H1 (cell line): ENCODE results near the gene DDX49. TPM values are rescaled to one million over a fixed set of nuclear protein-coding genes. Genes with fewer than 3 reads are reported as not detected.
A peak's percentile ranks its signal among the peaks of the same experiment; 100 is the strongest.

ENCODE experiments used
- CTCF ChIA-PET: fragments of 300-600 bp; sonication (Branson Sonifier 250); formaldehyde crosslinking; loops from one replicate; lab custom pipeline; 2021; ENCODE audit not compliant: partially characterized antibody; lab: Charles Lee
- POLR2A ChIA-PET: fragments of 300-600 bp; sonication (Branson Sonifier 250); formaldehyde crosslinking; loops from one replicate; lab custom pipeline; 2021; ENCODE audit warnings: inconsistent platforms; ENCODE audit not compliant: partially characterized antibody; lab: Charles Lee
- DNase-seq, 2 experiments: peaks; one replicate each; pipeline versions ENCODE4 v3.0.0 to v3.0.0-alpha.2; 2010 to 2022; ENCODE audit warnings: low spot score in 2 of 2, low read depth in 1 of 2, mixed read lengths in 1 of 2
- FAIRE-seq: peaks from 2 replicates; lab custom pipeline; 2011; peaks lifted over from hg19 to GRCh38; lab: Jason Lieb, UNC
- H2AFZ ChIP-seq: 2 replicates; pipeline ENCODE4 v1.8.1; 2012; ENCODE audit warnings: low read length, inconsistent platforms
- H2AK5ac ChIP-seq: 2 replicates; pipeline ENCODE4 v1.6.1; 2013; ENCODE audit warnings: low read depth, low read length
- H2BK120ac ChIP-seq: replicated peaks from 2 replicates; pipeline ENCODE3; 2013; ENCODE audit warnings: low read depth, low read length, inconsistent platforms
- H2BK12ac ChIP-seq: 2 replicates; pipeline ENCODE4 v1.6.1; 2013; ENCODE audit warnings: low read depth, low read length
- H2BK15ac ChIP-seq: 2 replicates; pipeline ENCODE4 v1.6.1; 2013; ENCODE audit warnings: low read length
- H2BK20ac ChIP-seq: 2 replicates; pipeline ENCODE4 v1.6.1; 2013; ENCODE audit warnings: low read length
- H2BK5ac ChIP-seq: 2 replicates; pipeline ENCODE4 v1.6.1; 2013; ENCODE audit warnings: low read depth, low read length
- H3K14ac ChIP-seq: 2 replicates; pipeline ENCODE4 v1.6.1; 2013; ENCODE audit warnings: inconsistent platforms; ENCODE audit not compliant: insufficient read length
- H3K18ac ChIP-seq: 2 replicates; pipeline ENCODE4 v1.6.1; 2013; ENCODE audit warnings: low read length; ENCODE audit errors: extremely low read depth
- H3K23ac ChIP-seq: 2 replicates; pipeline ENCODE4 v1.6.1; 2013; ENCODE audit warnings: inconsistent platforms; ENCODE audit not compliant: insufficient read length
- H3K23me2 ChIP-seq: 2 replicates; pipeline ENCODE4 v1.6.1; 2013; ENCODE audit warnings: low read depth, low read length
- H3K27ac ChIP-seq: 2 replicates; pipeline ENCODE4 v1.6.1; 2011; ENCODE audit warnings: low read depth, low read length, inconsistent platforms
- H3K27me3 ChIP-seq, 4 experiments: replicated peaks in 1 of 4; 1 replicate in 1 of 4; 2 replicates in 3 of 4; pipeline versions ENCODE4 v1.6.1 to v1.8.1; 2011 to 2013; ENCODE audit warnings: low read length in 3 of 4, mild to moderate bottlenecking in 3 of 4, inconsistent platforms in 2 of 4, mixed read lengths in 2 of 4, moderate library complexity in 1 of 4; ENCODE audit not compliant: control insufficient read depth in 3 of 4, insufficient read depth in 3 of 4; ENCODE audit errors: extremely low read depth in 1 of 4
- H3K36me3 ChIP-seq, 4 experiments: 2 replicates each; pipeline versions ENCODE4 v1.6.1 to v1.8.1; 2011 to 2013; ENCODE audit warnings: mild to moderate bottlenecking in 4 of 4, low read length in 3 of 4, moderate library complexity in 2 of 4, control low read depth in 1 of 4, inconsistent platforms in 1 of 4; ENCODE audit not compliant: insufficient read depth in 4 of 4, control insufficient read depth in 2 of 4
- H3K4ac ChIP-seq: replicated peaks from 2 replicates; pipeline ENCODE3; 2013; ENCODE audit warnings: low read length, low read depth, mixed read lengths, inconsistent platforms; ENCODE audit not compliant: insufficient read length
- H3K4me1 ChIP-seq, 4 experiments: replicated peaks in 1 of 4; 1 replicate in 1 of 4; 2 replicates in 3 of 4; pipeline versions ENCODE4 v1.6.1 to v1.8.1; 2011 to 2013; ENCODE audit warnings: low read length in 3 of 4, inconsistent platforms in 2 of 4, mixed read lengths in 1 of 4; ENCODE audit not compliant: insufficient read depth in 4 of 4, control insufficient read depth in 3 of 4
- H3K4me2 ChIP-seq, 2 experiments: 2 replicates each; pipeline versions ENCODE4 v1.6.1 to v1.8.1; 2011 to 2013; ENCODE audit warnings: low read depth in 2 of 2, low read length in 2 of 2, control low read depth in 1 of 2, inconsistent platforms in 1 of 2, mild to moderate bottlenecking in 1 of 2; ENCODE audit not compliant: insufficient read depth in 1 of 2
- H3K4me3 ChIP-seq, 4 experiments: fragments of 200-600, 300-600 bp in 1 of 4; sonication (generic), shearing (Covaris generic), sonication (Bioruptor Twin) in 1 of 4; 2 replicates each; pipeline versions ENCODE4 v1.5.1 to v1.8.1; 2011 to 2016; ENCODE audit warnings: low read length in 4 of 4, low read depth in 3 of 4, control low read depth in 2 of 4, inconsistent platforms in 2 of 4, mild to moderate bottlenecking in 2 of 4, mixed read lengths in 1 of 4, moderate library complexity in 1 of 4; ENCODE audit not compliant: insufficient read depth in 2 of 4; ENCODE audit errors: extremely low read depth in 1 of 4
- H3K56ac ChIP-seq: replicated peaks from 2 replicates; pipeline ENCODE3; 2013; ENCODE audit warnings: low read depth, mild to moderate bottlenecking, mixed read lengths, low read length, inconsistent platforms; ENCODE audit not compliant: insufficient read length
- H3K79me1 ChIP-seq: 2 replicates; pipeline ENCODE4 v1.6.1; 2013; ENCODE audit warnings: low read depth, low read length, control low read depth
- H3K79me2 ChIP-seq, 2 experiments: 2 replicates each; pipeline versions ENCODE4 v1.6.1 to v1.8.1; 2012 to 2013; ENCODE audit warnings: low read length in 2 of 2, mild to moderate bottlenecking in 2 of 2, inconsistent platforms in 1 of 2; ENCODE audit not compliant: insufficient read depth in 2 of 2, control insufficient read depth in 1 of 2
- H3K9ac ChIP-seq, 4 experiments: replicated peaks in 1 of 4; 1 replicate in 1 of 4; 2 replicates in 3 of 4; pipeline versions ENCODE4 v1.6.1 to v1.8.1; 2011 to 2013; ENCODE audit warnings: low read depth in 3 of 4, low read length in 3 of 4, control low read depth in 2 of 4, mild to moderate bottlenecking in 2 of 4, moderate library complexity in 2 of 4, inconsistent platforms in 1 of 4; ENCODE audit errors: extremely low read depth in 1 of 4
- H3K9me3 ChIP-seq, 2 experiments: 2 replicates each; pipeline versions ENCODE4 v1.6.1 to v1.8.1; 2012 to 2013; ENCODE audit warnings: mild to moderate bottlenecking in 2 of 2, moderate library complexity in 2 of 2, control low read depth in 1 of 2, inconsistent platforms in 1 of 2, low read depth in 1 of 2, low read length in 1 of 2, mixed read lengths in 1 of 2; ENCODE audit not compliant: insufficient read depth in 2 of 2
- H4K20me1 ChIP-seq, 2 experiments: replicated peaks in 1 of 2; 2 replicates each; pipeline versions ENCODE3 to v1.8.1; 2011 to 2013; ENCODE audit warnings: inconsistent platforms in 2 of 2, low read length in 2 of 2, mild to moderate bottlenecking in 1 of 2; ENCODE audit not compliant: insufficient read depth in 2 of 2, control insufficient read depth in 1 of 2
- H4K5ac ChIP-seq: 2 replicates; pipeline ENCODE4 v1.6.1; 2013; ENCODE audit warnings: low read length, low read depth, mixed read lengths, inconsistent platforms; ENCODE audit not compliant: insufficient read length
- H4K8ac ChIP-seq: 2 replicates; pipeline ENCODE4 v1.8.0; 2013; ENCODE audit warnings: mild to moderate bottlenecking, moderate library complexity, low read length, inconsistent platforms; ENCODE audit not compliant: insufficient read depth; ENCODE audit errors: extremely low read depth
- H4K91ac ChIP-seq: replicated peaks from 2 replicates; pipeline ENCODE3; 2013; ENCODE audit warnings: low read length, mixed read lengths, inconsistent platforms; ENCODE audit not compliant: insufficient read length
- CBX5 ChIP-seq: fragments of 300-800, 300-1000 bp; sonication (generic); IDR thresholded peaks from 2 replicates; pipeline ENCODE4 v1.7.1; 2016; ENCODE audit warnings: antibody characterized with exemption, low read length, low read depth
- CHD1 ChIP-seq: IDR thresholded peaks from 2 replicates; pipeline ENCODE4 v1.6.1; 2012; ENCODE audit warnings: low read depth, low read length, improper control_type of control experiment
- JUN ChIP-seq: IDR thresholded peaks from 2 replicates; pipeline ENCODE4 v1.6.1; 2011; ENCODE audit warnings: low read depth, mild to moderate bottlenecking, improper control_type of control experiment, low read length
- RAD21 ChIP-seq, 2 experiments: IDR thresholded peaks in 1 of 2; conservative IDR thresholded peaks in 1 of 2; 2 replicates each; pipeline ENCODE4 v1.6.1; 2011; ENCODE audit warnings: low read depth in 2 of 2, low read length in 2 of 2, improper control_type of control experiment in 1 of 2, inconsistent platforms in 1 of 2, mild to moderate bottlenecking in 1 of 2, moderate library complexity in 1 of 2
- SIRT6 ChIP-seq: IDR thresholded peaks from one replicate; pipeline ENCODE4 v1.7.1; 2012; ENCODE audit warnings: low read length, inconsistent platforms
- TAF1 ChIP-seq: IDR thresholded peaks from 2 replicates; pipeline ENCODE4 v1.6.1; 2011; ENCODE audit warnings: mild to moderate bottlenecking, low read depth, low read length
- WGBS, 2 experiments: shearing (Covaris generic) in 1 of 2; methylation state at CpG; one replicate each; pipeline versions ENCODE4 v1.1.6 to v1.1.7; 2013 to 2015; ENCODE audit warnings: low lambda C conversion rate in 2 of 2, mixed read lengths in 2 of 2, inconsistent platforms in 1 of 2, low coverage in 1 of 2, missing lambda C conversion rate in 1 of 2; ENCODE audit not compliant: insufficient replicate concordance in 2 of 2, insufficient coverage in 1 of 2, insufficient read length in 1 of 2; ENCODE audit errors: extremely low coverage in 1 of 2, missing lambda C conversion rate in 1 of 2; 5-methylcytosine and 5-hydroxymethylcytosine counted together
- polyA plus RNA-seq, 7 experiments: library from polyadenylated mRNA; depleted of rRNA in 3 of 7; stranded (reverse) in 5 of 7; unstranded in 2 of 7; fragments of >200 nt in 5 of 7; fragments of 200-250 nt in 2 of 7; gene quantifications; 1 replicate in 5 of 7; 2 replicates in 1 of 7; 4 replicates in 1 of 7; pipeline versions ENCODE4 v1.2.1 to v1.2.3, GENCODE V29; 2011 to 2013; ENCODE audit warnings: missing spikeins in 2 of 7, mixed read lengths in 2 of 7
- total RNA-seq: library from RNA; stranded (reverse); fragmentation: NEBNext Ultra II Directional; extraction: Animal tissue kit (Norgen Biotek cat#: 25700); gene quantifications from 2 replicates; pipeline ENCODE4 v1.2.1, GENCODE V29; 2021

DDX49 gene
- total and polyA plus RNA-seq, 2 of the 8 experiments (the other 6 are each of a cell fraction or from before 2014, with no cell fraction given), result 41.3 to 46.5 TPM

DNA sequence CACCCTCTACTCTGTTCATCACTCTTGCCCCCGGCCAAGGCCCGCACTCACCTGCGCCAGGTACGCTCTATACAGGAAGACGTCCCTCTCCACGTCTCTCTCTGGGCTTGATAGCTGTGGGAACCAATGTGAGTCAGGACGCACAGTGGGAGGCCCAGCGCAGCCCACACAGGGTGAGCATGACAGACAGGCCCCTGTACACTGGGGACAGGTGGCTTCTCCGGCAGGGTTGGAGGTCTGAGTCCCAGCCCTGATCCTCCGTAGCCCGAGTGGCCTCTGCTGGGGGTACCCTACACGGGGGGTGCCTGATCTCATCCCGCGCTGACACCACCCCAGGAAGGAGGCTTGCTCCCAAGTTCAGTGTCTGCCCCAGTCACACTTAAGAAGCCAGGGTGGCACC, 6.6 kb upstream of the DDX49 start:
- no peaks in the 10 kb centered on the region for H3K27me3 ChIP-seq
- H3K4me1 ChIP-seq, result no peaks in the 10 kb centered on the region
- no peak overlapping the region for H2BK20ac ChIP-seq
- no peak overlapping the region for H3K56ac ChIP-seq
- no peak overlapping the region for H4K5ac ChIP-seq
- DNase-seq (no peak), FAIRE-seq (no peak)
- H3K36me3 ChIP-seq, result peaks cover 0 to 14% (median 2%) of the 10 kb centered on the region in 4 experiments; a peak in 3 of 8 replicates
- peaks cover 8% of the 10 kb centered on the region for H3K79me1 ChIP-seq
- H4K8ac ChIP-seq, result peak overlapping the region; percentile 51; the same call in 1 of the 2 replicates
- H3K9ac ChIP-seq, result no peak overlapping the region
- no peak overlapping the region for H4K91ac ChIP-seq
- H2AFZ ChIP-seq, result no peak overlapping the region
- H2BK120ac ChIP-seq, result no peak overlapping the region
- H2BK15ac ChIP-seq, result no peak overlapping the region
- H3K18ac ChIP-seq, result no peak overlapping the region
- no peak overlapping the region for H3K4me2 ChIP-seq
- H2AK5ac ChIP-seq, result no peak overlapping the region
- H2BK12ac ChIP-seq, result no peak overlapping the region
- no peak overlapping the region for H3K4ac ChIP-seq
- peaks cover 0 to 8% of the 10 kb centered on the region in 2 experiments; a peak in 2 of 4 replicates for H3K79me2 ChIP-seq
- ChIA-PET CTCF (interaction anchor here (0.7 to 2.5 kb wide), 4 partner anchors 12 to 415 kb away, joined by 3 to 11 read pairs (median 4); no protein-coding TSS in a partner anchor), POLR2A (interaction anchor here (0.6 to 1.7 kb wide), 8 partner anchors 9 to 23 kb away, joined by 3 to 5 read pairs (median 4); partner anchors contain the start of gene CERS1)
- no peaks in the 10 kb centered on the region for H3K23me2 ChIP-seq
- no peak overlapping the region for H3K14ac ChIP-seq
- no peak overlapping the region for H3K4me3 ChIP-seq
- no peak overlapping the region for H3K23ac ChIP-seq
- no peak overlapping the region for H2BK5ac ChIP-seq
- 95% methylated on average over 14 of the region's 14 CpGs; no CpG with 5 or more reads in 1 of the 2 experiments for WGBS, 2 experiments
- no peaks in the 10 kb centered on the region for H3K9me3 ChIP-seq
- no peak overlapping the region for H3K27ac ChIP-seq
- H4K20me1 ChIP-seq, result peaks cover 6 to 18% of the 10 kb centered on the region in 2 experiments
- TF ChIP-seq TAF1 (no peak), JUN (no peak), RAD21 (IDR thresholded peaks at IDR 0.05 in 1 of 2, conservative IDR thresholded peaks at IDR 0.05 in 1 of 2; ENCODE audit: low read depth in 2 of 2, low read length in 2 of 2) (no peak), CHD1 (no peak), SIRT6 (no peak), CBX5 (no peak)
